Astrocyte (in vitro differentiated cells and primary cell): ENCODE results near the gene PTPRD.

Source experiments
- CTCF ChIP-seq: IDR thresholded peaks from 2 replicates; pipeline ENCODE4 v1.5.1; 2011; ENCODE audit warnings: low read depth, mild to moderate bottlenecking, inconsistent platforms, low read length, moderate library complexity; ENCODE audit not compliant: insufficient read depth
- EZH2 ChIP-seq: IDR thresholded peaks from 2 replicates; pipeline ENCODE4 v1.6.1; 2012; ENCODE audit warnings: mild to moderate bottlenecking, low read length, inconsistent platforms; ENCODE audit not compliant: insufficient read depth

- no peak for TF ChIP-seq EZH2
- TF ChIP-seq CTCF = no peak
Measured at GRCh38 chr9:8670751-8671150, 1942.1 kb downstream of the PTPRD start.
